AG04450 (cell line): ENCODE data around the gene MUC16. TPM values are rescaled to one million over a fixed set of nuclear protein-coding genes. Genes with fewer than 3 reads are reported as not detected.

Source experiments
- CTCF ChIA-PET: fragments of 300-600, 350-600 bp; formaldehyde crosslinking; extraction: SDS; loops from one replicate; lab custom pipeline; 2022; ENCODE audit warnings: antibody characterized with exemption, inconsistent platforms; lab: Charles Lee
- POLR2A ChIA-PET: fragments of 350-600 bp; formaldehyde crosslinking; extraction: SDS; loops from one replicate; lab custom pipeline; 2021; ENCODE audit warnings: antibody characterized with exemption, inconsistent platforms; lab: Yijun Ruan, JAX
- DNase-seq: peaks from one replicate; pipeline ENCODE4 v3.0.0-alpha.2; 2011; ENCODE audit warnings: low read depth, low spot score
- H3K27ac ChIP-seq: one replicate; pipeline ENCODE4 v1.5.1; 2012; ENCODE audit warnings: low read depth, low read length, control low read depth
- H3K27me3 ChIP-seq: one replicate; pipeline ENCODE4 v1.6.0; 2012; ENCODE audit warnings: low read length; ENCODE audit not compliant: control insufficient read depth, insufficient read depth
- H3K4me3 ChIP-seq: 2 replicates; pipeline ENCODE4 v1.5.1; 2011; ENCODE audit warnings: mild to moderate bottlenecking, low read depth, low read length, control low read depth
- H3K9me3 ChIP-seq: 2 replicates; pipeline ENCODE4 v1.5.1; 2012; ENCODE audit warnings: low read length; ENCODE audit not compliant: control insufficient read depth, insufficient read depth
- CTCF ChIP-seq: IDR thresholded peaks from 2 replicates; pipeline ENCODE4 v1.5.1; 2011; ENCODE audit warnings: low read depth, low read length, control low read depth, inconsistent platforms
- polyA plus RNA-seq: library from polyadenylated mRNA; depleted of rRNA; stranded (reverse); fragments of >200 nt; gene quantifications from 2 replicates; pipeline ENCODE4 v1.2.3, GENCODE V29; 2011

Gene MUC16
- polyA plus RNA-seq, 1 experiment: not detected

- CTCF ChIA-PET: no interaction called here
Observed at GRCh38 chr19:9041023-9041422, 30.8 kb upstream of the MUC16 start.

GRCh38 chr19:9040131-9040530 is 29.9 kb upstream of the MUC16 start:
- no peaks in the 10 kb centered on the region for H3K27me3 ChIP-seq
- no peak for TF ChIP-seq CTCF
- no peak for DNase-seq
- no peak overlapping the region for H3K4me3 ChIP-seq
- peaks cover 54% of the 10 kb centered on the region for H3K9me3 ChIP-seq
- no peak overlapping the region for H3K27ac ChIP-seq
- ChIA-PET CTCF (no interaction called here), POLR2A (no interaction called here)

More at GRCh38 chr19:9041023-9041422, 30.8 kb upstream of the MUC16 start:
- H3K4me3 ChIP-seq: no peak overlapping the region
- no peak for TF ChIP-seq CTCF
- no peak overlapping the region for H3K27ac ChIP-seq
- no peak for DNase-seq
- H3K27me3 ChIP-seq: no peaks in the 10 kb centered on the region
- POLR2A ChIA-PET: no interaction called here
- peaks cover 51% of the 10 kb centered on the region for H3K9me3 ChIP-seq

- POLR2A ChIA-PET: no interaction called here
- no peak for DNase-seq
- CTCF ChIA-PET: no interaction called here
- H3K27ac ChIP-seq: no peak overlapping the region
- no peaks in the 10 kb centered on the region for H3K27me3 ChIP-seq
- H3K9me3 ChIP-seq: peaks cover 55% of the 10 kb centered on the region
- TF ChIP-seq CTCF: no peak
- H3K4me3 ChIP-seq: no peak overlapping the region
Observed at GRCh38 chr19:9039728-9040127, 29.5 kb upstream of the MUC16 start.

GRCh38 chr19:9037400-9038062 is 27.3 kb upstream of the MUC16 start:
- Histone ChIP-seq H3K9me3 (peaks cover 63% of the 10 kb centered on the region), H3K27ac (no peak overlapping the region), H3K4me3 (no peak overlapping the region), H3K27me3 (no peaks in the 10 kb centered on the region)
- ChIA-PET POLR2A (no interaction called here), CTCF (no interaction called here)
- no peak for TF ChIP-seq CTCF
- no peak for DNase-seq

- Histone ChIP-seq H3K9me3 (peaks cover 64% of the 10 kb centered on the region), H3K4me3 (no peak overlapping the region), H3K27ac (no peak overlapping the region), H3K27me3 (no peaks in the 10 kb centered on the region)
- ChIA-PET POLR2A (no interaction called here), CTCF (interaction anchor here (0.6 kb wide), 1 partner anchor 104 kb away, joined by 3 read pairs; no protein-coding TSS in a partner anchor)
- no peak for DNase-seq
- TF ChIP-seq CTCF: no peak
Observed at GRCh38 chr19:9032136-9032631, 22.0 kb upstream of the MUC16 start.
